DLD1 (cell line): ENCODE results near the gene FOXRED1.
"Not testable (repeated sequence)": the region's sequence is repeated elsewhere in the genome, so short reads cannot be mapped to it uniquely, and the experiment has no call there.

Experiments
- in situ Hi-C: cut with HindIII; loops from 2 replicates; pipeline ENCODE4 v1.10.0; 2017; ENCODE audit warnings: low sequenced_read_pairs

Gene FOXRED1

GRCh38 chr11:126268708-126269579 lies at the start of gene FOXRED1, which contains the start of gene SRPRA:
Gene FOXRED1 (plus strand): TSS chr11:126269154. CDS start chr11:126269207, 53 bp downstream.
Gene SRPRA (minus strand): TSS chr11:126268895. CDS start chr11:126268804, 91 bp downstream.
- in situ Hi-C loops, result no loop called here

GRCh38 chr11:126219547-126219946 lies 49.4 kb upstream of the FOXRED1 start:
- in situ Hi-C loops, result no loop called here

- in situ Hi-C loops, result loop anchor here (25.0 kb wide), 1 partner anchor 287 kb away; the partner anchor contains the start of gene VSIG10L2
These were observed 44.2 kb upstream of the FOXRED1 start for GRCh38 chr11:126224647-126225294.

- in situ Hi-C loops, result loop anchor here (25.0 kb wide), 1 partner anchor 288 kb away; the partner anchor contains the start of gene VSIG10L2
These were observed 43.7 kb upstream of the FOXRED1 start for GRCh38 chr11:126225295-126225665.

GRCh38 chr11:126226334-126227084 lies 42.4 kb upstream of the FOXRED1 start:
- in situ Hi-C loops, result loop anchor here (25.0 kb wide), 1 partner anchor 289 kb away; the partner anchor contains the start of gene VSIG10L2

GRCh38 chr11:126229858-126230540 lies 39.0 kb upstream of the FOXRED1 start:
- in situ Hi-C loops, result loop anchor here (25.0 kb wide), 1 partner anchor 293 kb away; the partner anchor contains the start of gene VSIG10L2

- in situ Hi-C loops, result loop anchor here (25.0 kb wide), 1 partner anchor 295 kb away; the partner anchor contains the start of gene VSIG10L2
These were observed 37.1 kb upstream of the FOXRED1 start for GRCh38 chr11:126231725-126232459.

- in situ Hi-C loops, result loop anchor here (25.0 kb wide), 1 partner anchor 295 kb away; the partner anchor contains the start of gene VSIG10L2
These were observed 36.3 kb upstream of the FOXRED1 start for GRCh38 chr11:126232683-126233082.

GRCh38 chr11:126233391-126233790 lies 35.6 kb upstream of the FOXRED1 start:
- in situ Hi-C loops, result loop anchor here (25.0 kb wide), 1 partner anchor 296 kb away; the partner anchor contains the start of gene VSIG10L2

- in situ Hi-C loops, result loop anchor here (25.0 kb wide), 1 partner anchor 309 kb away; the partner anchor contains the start of gene VSIG10L2
These were observed 22.3 kb upstream of the FOXRED1 start for GRCh38 chr11:126246636-126247035.

GRCh38 chr11:126253265-126253664 lies 15.7 kb upstream of the FOXRED1 start:
- in situ Hi-C loops, result no loop called here

- in situ Hi-C loops, result no loop called here
These were observed 14.1 kb upstream of the FOXRED1 start for GRCh38 chr11:126254819-126255218.

GRCh38 chr11:126255507-126255906 lies 13.4 kb upstream of the FOXRED1 start:
- in situ Hi-C loops, result not testable (repeated sequence)

- in situ Hi-C loops, result no loop called here
These were observed 12.7 kb upstream of the FOXRED1 start for GRCh38 chr11:126256216-126256615.

GRCh38 chr11:126257144-126257543 lies 11.8 kb upstream of the FOXRED1 start:
- in situ Hi-C loops, result no loop called here

GRCh38 chr11:126257764-126258163 lies 11.2 kb upstream of the FOXRED1 start:
- in situ Hi-C loops, result no loop called here

GRCh38 chr11:126262216-126262615 lies 6.7 kb upstream of the FOXRED1 start:
- in situ Hi-C loops, result no loop called here

- in situ Hi-C loops, result no loop called here
These were observed 5.5 kb upstream of the FOXRED1 start for GRCh38 chr11:126263489-126263888.

GRCh38 chr11:126265811-126266210 lies 3.1 kb upstream of the FOXRED1 start:
- in situ Hi-C loops, result no loop called here
